Fibroblast of skin of left biceps (primary cell): ENCODE data around the gene SLC16A11.
"Not testable (repeated sequence)": the region's sequence is repeated elsewhere in the genome, so short reads cannot be mapped to it uniquely, and the experiment has no call there.

ENCODE experiments used
- DNase-seq, 2 experiments: peaks; one replicate each; pipeline ENCODE4 v3.0.0-alpha.2; 2013; ENCODE audit warnings: low read depth in 2 of 2

SLC16A11 gene, protein sequence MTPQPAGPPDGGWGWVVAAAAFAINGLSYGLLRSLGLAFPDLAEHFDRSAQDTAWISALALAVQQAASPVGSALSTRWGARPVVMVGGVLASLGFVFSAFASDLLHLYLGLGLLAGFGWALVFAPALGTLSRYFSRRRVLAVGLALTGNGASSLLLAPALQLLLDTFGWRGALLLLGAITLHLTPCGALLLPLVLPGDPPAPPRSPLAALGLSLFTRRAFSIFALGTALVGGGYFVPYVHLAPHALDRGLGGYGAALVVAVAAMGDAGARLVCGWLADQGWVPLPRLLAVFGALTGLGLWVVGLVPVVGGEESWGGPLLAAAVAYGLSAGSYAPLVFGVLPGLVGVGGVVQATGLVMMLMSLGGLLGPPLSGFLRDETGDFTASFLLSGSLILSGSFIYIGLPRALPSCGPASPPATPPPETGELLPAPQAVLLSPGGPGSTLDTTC

GRCh38 chr17:7043497-7044198, at the start of gene SLC16A11:
Gene SLC16A11 (minus strand): TSS chr17:7044092. CDS start chr17:7043513, 579 bp downstream.
- DNase-seq: no peak

GRCh38 chr17:7091311-7092005, 47.6 kb upstream of the SLC16A11 start:
- DNase-seq: not testable (repeated sequence)

DNA sequence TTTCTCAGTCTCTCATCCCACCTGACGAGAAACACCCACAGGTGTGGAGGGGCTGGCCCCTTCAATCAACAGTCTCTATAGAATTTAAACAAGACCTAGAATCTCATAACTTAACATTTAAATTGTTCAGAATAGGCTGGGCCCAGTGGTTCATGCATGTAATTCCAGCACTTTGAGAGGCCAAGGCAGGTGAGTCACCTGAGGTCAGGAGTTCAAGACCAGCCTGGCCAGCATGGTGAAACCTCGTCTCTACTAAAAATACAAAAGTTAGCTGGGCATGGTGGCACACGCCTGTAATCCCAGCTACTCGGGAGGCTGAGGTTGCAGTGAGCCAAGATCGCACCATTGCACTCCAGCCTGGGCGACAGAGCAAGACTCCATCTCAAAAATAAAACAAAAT, 45.7 kb upstream of the SLC16A11 start:
- not testable (repeated sequence) for DNase-seq

GRCh38 chr17:7088442-7088841, 44.5 kb upstream of the SLC16A11 start:
- DNase-seq: not testable (repeated sequence)

- no peak for DNase-seq
Observed at GRCh38 chr17:7084088-7084487, 40.2 kb upstream of the SLC16A11 start.

GRCh38 chr17:7083592-7083991, 39.7 kb upstream of the SLC16A11 start:
- DNase-seq: no peak

- no peak for DNase-seq
Observed at GRCh38 chr17:7081341-7082062, 37.6 kb upstream of the SLC16A11 start.

GRCh38 chr17:7080456-7081041, 36.7 kb upstream of the SLC16A11 start:
- DNase-seq: no peak

DNA sequence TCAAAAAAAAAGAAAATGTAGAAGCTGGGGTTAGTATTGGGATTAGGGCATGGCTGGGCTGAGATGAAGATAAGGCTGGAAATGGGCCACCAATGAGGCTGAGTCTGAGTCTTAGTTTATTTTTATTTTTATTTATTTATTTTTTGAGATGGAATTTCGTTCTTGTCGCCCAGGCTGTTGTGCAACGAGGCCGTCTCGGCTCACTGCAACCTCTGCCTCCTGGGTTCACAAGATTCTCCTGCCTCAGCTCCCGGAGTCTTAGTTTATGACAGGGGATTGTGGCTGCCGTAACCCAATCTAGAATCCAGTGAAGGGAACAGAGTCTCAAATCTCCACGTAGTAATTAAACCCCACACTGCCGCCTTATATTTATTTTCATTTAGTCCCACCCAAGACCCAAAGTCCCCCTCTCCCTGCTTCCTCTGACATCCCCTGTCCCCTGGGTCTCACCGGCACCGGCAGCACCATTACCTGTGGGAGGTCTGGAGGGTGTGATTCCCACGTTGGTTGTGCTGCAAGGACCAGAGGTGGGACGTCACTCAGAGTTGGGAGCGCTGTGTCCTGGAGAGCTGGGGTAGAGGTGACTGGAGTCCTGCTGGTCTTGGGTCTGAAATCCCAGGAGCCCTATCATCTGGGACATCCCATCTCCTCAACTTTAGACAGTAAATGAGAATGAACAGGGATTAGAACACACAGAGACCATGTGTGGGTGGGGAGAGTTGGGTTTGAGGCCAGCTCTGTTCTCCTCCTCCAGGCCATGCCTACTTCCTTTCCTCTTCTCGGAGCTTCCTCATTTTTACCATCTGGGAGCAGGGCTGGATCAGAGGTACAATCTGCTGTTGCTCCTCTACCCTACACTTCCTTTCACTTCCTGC, 35.9 kb upstream of the SLC16A11 start, which contains the start of gene CLEC10A:
Gene CLEC10A, minus strand, starts transcription at position 671 of the 875 bp plus-strand sequence. CDS start 1,439 bp downstream, outside the sequence.
- DNase-seq: no peak

DNA sequence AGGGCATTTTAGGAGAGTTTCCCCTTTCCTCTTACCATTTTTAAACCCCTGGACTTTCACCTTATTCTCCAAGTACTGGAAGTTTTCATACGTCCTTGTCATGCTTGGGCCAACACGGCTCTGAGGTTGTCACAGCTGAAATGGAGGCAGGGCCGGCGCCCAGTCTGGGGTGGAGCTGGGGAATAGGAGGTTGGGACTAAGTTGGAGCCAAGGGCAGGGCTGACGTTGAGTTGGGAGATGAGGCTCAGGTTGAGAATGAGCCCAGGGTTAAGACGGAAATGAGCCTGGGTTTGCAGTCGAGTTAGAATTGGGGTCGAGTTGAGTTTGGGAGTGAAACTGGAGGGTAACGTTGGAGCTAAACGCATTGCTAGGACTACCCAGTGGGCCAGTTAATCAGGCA, 34.8 kb upstream of the SLC16A11 start:
- DNase-seq: no peak

DNA sequence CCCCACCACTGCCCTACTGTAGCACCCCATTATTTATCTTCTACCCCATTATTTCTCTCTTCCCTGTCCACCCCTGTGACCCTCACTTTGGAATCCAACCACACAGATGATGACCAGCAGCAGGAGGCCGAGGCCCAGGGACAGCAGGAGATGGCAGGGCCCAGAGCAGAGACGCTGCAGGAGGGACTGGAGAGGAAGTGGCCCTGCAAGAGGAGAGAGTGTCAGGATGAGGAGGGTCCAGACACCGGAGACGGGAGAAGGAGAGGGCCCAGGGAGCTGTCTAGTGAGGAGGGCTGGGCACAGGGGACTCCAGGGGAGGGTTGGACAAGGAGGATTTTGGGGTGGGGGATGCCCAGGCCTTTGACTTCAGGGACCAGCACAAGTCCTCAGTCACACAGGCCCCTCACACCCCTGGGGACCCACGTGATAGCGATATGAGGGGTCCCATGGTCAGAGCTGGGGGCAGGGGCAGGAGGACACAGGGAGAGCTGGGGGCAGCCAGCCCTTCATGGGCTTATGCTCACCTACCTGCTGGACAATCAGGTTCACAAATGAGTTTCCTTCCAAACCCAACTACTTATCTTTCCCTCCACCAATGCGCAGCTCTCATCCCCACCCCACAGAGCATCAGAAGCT, 34.1 kb upstream of the SLC16A11 start:
- no peak for DNase-seq

DNA sequence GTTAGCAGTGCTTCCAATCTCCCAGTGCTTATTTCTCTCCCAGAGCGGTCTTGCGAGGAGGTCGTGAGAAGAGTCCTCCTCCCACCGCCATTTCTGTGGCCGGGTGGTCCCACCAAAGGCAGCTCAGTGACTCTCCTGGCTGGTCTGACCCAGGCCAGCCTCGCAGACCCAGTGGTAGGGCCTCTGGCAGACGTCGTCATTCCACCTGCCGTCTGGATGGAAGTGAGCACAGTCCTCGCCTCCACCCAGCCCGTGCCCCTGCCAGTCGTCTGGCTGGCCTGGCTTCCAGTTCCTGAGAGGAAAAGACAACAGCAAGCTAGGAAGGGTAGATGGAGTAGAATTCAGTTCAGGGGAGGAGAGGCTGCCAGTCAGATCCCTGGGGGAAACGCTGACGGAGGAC, 31.0 kb upstream of the SLC16A11 start:
- DNase-seq: no peak

DNA sequence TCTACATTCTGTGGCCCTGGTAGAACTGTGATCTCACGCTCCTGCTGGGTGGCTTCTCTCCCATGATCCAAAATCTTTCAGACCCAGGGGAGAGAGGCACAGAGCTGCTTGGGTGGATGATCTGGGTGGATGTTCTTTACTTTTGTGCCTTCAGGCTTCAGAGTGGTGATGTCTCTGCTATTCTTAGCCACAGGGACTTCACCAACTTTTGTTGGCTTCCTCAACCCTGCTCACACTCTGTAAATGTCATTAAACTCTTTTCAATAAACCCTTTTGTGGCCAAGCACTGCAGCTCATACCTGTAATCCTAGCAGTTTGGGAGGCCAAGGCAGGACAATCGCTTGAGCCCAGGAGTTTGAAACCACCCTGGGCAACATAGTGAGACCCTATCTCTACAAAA, 28.5 kb upstream of the SLC16A11 start:
- DNase-seq: no peak

DNA sequence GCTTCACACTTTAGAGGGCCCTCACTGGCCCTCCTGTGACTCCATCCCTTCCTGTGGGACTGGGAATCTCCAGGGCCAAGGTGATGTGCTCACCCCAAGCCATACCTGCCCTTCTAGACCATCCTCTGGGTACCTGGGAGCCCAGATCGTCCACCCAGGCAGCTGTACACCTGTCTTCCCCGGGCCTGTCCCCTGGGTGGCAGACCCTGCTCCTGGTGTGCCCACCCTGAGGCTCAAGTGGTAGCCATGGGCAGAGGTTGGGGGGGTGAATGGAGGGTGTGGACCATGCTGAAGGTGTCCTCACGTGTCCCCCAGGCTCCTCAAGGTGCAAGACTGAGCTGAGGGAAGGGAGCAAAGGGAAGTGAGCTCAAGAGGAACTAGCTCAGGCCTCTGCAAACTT, 26.8 kb upstream of the SLC16A11 start:
- no peak for DNase-seq

DNA sequence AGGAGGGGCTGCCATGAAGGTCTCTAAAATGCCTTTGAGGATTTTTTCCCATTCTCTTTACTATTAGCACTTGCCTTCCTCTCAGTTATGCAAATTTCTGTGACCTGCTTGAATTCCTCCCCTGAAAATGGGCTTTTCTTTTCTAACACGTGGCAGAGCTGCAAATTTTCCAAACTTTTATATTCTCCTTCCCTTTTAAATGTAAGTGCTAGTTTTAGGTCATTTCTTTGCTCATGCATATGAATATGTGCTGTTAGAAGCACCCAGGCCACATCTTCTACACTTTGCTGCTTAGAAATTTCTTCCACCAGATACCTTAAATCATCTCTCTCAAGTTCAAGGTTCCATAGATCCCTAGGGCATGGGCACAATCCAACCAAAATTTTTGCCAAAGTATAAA, 24.4 kb upstream of the SLC16A11 start:
- no peak for DNase-seq

GRCh38 chr17:7067198-7067597, 23.3 kb upstream of the SLC16A11 start:
- no peak for DNase-seq

- DNase-seq: no peak
Observed at GRCh38 chr17:7064261-7064660, 20.4 kb upstream of the SLC16A11 start.

DNA sequence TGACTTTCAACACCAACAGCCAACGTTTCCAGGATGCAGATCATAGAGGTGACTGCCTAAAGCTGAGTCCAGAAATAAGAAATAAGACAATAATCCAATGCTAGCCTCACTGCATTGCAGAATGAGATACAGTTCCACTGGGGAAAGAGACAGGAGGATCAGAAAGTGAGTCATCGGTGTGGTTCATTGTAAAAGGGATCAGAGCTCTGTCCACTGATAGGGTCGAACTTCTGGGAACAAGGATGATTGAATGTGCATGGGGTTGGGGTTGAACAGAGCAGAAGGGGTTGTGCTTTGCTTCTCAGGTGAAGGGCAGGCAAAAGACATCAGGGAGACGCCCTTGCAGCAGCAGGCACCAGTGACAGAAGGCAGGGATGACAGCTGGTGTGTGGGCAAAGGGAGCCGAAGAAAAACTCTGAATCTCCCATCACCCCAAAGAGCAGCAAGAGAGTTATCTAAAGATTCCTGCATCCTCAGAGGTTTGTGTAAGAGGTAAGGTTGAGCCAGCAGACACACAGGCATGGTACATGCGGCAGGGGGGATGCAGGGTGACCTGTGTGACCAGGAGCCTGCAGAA, 19.7 kb upstream of the SLC16A11 start:
- no peak for DNase-seq

- DNase-seq: no peak
Observed at GRCh38 chr17:7060165-7060891, 16.4 kb upstream of the SLC16A11 start.
